Osteoblast (primary cell): Measurements from ENCODE around the gene BTBD7. TPM values are rescaled to one million over a fixed set of nuclear protein-coding genes. Genes with fewer than 3 reads are reported as not detected.

Experiments
- DNase-seq: peaks from one replicate; pipeline ENCODE4 v3.0.0; 2011; ENCODE audit warnings: low spot score, mixed read lengths; ENCODE audit not compliant: insufficient read length; ENCODE audit errors: missing footprints
- H2AFZ ChIP-seq: 2 replicates; pipeline ENCODE4 v1.6.0; 2011; ENCODE audit warnings: mild to moderate bottlenecking, low read length
- H3K27ac ChIP-seq: 2 replicates; pipeline ENCODE4 v1.5.1; 2011; ENCODE audit warnings: mild to moderate bottlenecking, low read depth, low read length, moderate library complexity
- H3K27me3 ChIP-seq: 2 replicates; pipeline ENCODE4 v1.6.0; 2012; ENCODE audit warnings: mild to moderate bottlenecking, control low read depth, inconsistent platforms, low read length, moderate library complexity; ENCODE audit not compliant: insufficient read depth
- H3K36me3 ChIP-seq: 2 replicates; pipeline ENCODE4 v1.5.1; 2011; ENCODE audit warnings: mild to moderate bottlenecking, low read length, control low read depth, moderate library complexity; ENCODE audit not compliant: insufficient read depth
- H3K4me1 ChIP-seq: 2 replicates; pipeline ENCODE4 v1.5.1; 2011; ENCODE audit warnings: mild to moderate bottlenecking, low read length, control low read depth, moderate library complexity; ENCODE audit not compliant: insufficient read depth
- H3K4me2 ChIP-seq: 2 replicates; pipeline ENCODE4 v1.6.0; 2011; ENCODE audit warnings: mild to moderate bottlenecking, low read length; ENCODE audit not compliant: insufficient read depth
- H3K4me3 ChIP-seq: fragments of 200-600 bp; sonication (generic); 3 replicates; pipeline ENCODE4 v1.5.1; 2012; ENCODE audit warnings: mild to moderate bottlenecking, low read length, inconsistent platforms; ENCODE audit not compliant: insufficient read depth
- H3K79me2 ChIP-seq: 2 replicates; pipeline ENCODE4 v1.6.0; 2012; ENCODE audit warnings: mild to moderate bottlenecking, low read length, control low read depth, inconsistent platforms; ENCODE audit not compliant: insufficient read depth
- H3K9me3 ChIP-seq: 2 replicates; pipeline ENCODE4 v1.5.1; 2011; ENCODE audit warnings: low read depth, low read length, control low read depth
- H4K20me1 ChIP-seq: 2 replicates; pipeline ENCODE4 v1.6.0; 2012; ENCODE audit warnings: mild to moderate bottlenecking, low read length, control low read depth; ENCODE audit not compliant: insufficient read depth
- total RNA-seq: library from RNA; depleted of rRNA; stranded (reverse); fragments of >200 nt; gene quantifications from 2 replicates; pipeline ENCODE4 v1.2.3, GENCODE V29; 2012
- TF ChIP-seq, protein P1 (sequence below): IDR thresholded peaks from 2 replicates; pipeline ENCODE4 v1.5.1; 2011; ENCODE audit warnings: mild to moderate bottlenecking, low read depth, low read length, moderate library complexity; ENCODE audit errors: extremely low read depth

Gene BTBD7
- total RNA-seq, 1 donor: 31.1 TPM

DNA sequence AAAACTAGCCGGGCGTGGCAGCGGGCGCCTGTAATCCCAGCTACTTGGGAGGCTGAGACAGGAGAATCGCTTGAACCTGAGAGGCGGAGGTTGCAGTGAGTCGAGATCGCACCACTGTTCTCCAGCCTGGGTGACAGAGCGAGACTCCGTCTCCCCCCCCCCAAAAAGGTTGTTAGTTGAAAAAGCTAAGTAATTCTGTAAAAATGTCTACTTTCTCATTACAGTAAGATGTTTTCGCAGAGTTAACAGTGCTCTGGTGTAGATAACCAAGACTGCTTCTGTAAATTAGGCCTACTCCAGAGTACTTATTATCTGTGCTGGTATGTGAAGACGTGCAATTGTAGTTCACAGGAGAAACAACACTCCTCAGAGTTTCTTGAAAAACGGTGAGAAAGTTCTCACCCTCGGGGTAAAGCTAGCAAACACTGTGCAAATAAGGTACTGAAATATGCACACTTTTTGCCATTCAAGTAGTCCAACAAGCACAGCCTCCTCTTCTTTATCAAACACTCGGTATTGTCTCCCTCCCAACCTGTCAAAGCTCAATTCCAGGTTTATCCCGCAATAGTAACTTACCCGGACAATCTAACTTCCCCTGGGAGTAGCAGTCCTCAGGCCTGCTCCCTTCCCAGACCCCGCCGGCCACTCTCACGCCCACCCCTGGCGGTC is 974 bp downstream of the BTBD7 start:
- H3K36me3 ChIP-seq: no peaks in the 10 kb centered on the region
- peaks cover 26% of the 10 kb centered on the region for H4K20me1 ChIP-seq
- H3K79me2 ChIP-seq: peaks cover 60% of the 10 kb centered on the region
- no peak for DNase-seq
- H3K4me3 ChIP-seq: peak overlapping the region; percentile 80
- peak overlapping the region; percentile 64 for H2AFZ ChIP-seq
- H3K4me2 ChIP-seq: peak overlapping the region; percentile 97
- H3K9me3 ChIP-seq: no peaks in the 10 kb centered on the region
- H3K27ac ChIP-seq: peak overlapping the region; percentile 94
- H3K4me1 ChIP-seq: peaks cover 9% of the 10 kb centered on the region
- TF ChIP-seq, protein P1, sequence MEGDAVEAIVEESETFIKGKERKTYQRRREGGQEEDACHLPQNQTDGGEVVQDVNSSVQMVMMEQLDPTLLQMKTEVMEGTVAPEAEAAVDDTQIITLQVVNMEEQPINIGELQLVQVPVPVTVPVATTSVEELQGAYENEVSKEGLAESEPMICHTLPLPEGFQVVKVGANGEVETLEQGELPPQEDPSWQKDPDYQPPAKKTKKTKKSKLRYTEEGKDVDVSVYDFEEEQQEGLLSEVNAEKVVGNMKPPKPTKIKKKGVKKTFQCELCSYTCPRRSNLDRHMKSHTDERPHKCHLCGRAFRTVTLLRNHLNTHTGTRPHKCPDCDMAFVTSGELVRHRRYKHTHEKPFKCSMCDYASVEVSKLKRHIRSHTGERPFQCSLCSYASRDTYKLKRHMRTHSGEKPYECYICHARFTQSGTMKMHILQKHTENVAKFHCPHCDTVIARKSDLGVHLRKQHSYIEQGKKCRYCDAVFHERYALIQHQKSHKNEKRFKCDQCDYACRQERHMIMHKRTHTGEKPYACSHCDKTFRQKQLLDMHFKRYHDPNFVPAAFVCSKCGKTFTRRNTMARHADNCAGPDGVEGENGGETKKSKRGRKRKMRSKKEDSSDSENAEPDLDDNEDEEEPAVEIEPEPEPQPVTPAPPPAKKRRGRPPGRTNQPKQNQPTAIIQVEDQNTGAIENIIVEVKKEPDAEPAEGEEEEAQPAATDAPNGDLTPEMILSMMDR: peak; percentile 10
- no peaks in the 10 kb centered on the region for H3K27me3 ChIP-seq

DNA sequence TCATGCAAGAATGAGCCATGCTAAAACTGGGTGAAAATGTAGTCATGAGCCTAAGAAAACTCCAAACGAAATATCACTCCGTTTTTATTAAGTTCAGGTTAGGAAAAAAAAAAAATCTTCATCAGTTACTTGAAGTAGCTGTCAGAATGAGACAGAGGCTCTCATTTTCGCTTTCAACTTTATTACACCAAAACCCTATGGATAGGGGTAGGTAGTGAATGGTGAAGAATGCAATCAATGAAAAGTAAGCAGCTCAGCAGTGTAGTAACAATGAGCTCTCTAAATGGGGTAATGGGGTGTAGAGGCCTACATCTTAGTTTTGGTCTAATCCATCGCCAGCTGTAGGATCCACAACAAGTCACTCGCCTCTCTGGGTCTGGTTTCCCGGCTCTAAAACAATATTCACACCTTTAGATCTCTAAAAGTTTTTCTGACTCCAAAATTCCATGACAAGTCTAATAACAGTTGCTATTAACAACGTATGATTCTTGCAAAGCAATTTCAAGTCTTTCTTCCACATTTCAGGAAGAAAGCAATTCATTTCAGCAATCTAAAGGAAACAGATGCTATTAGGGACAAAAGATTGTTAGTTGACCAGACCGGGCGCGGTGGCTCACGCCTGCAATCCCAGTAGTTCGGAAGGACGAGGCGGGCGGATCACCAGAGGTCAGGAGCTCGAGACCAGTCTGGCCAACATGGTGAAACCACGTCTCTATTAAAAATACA is 1.7 kb downstream of the BTBD7 start:
- H3K27ac ChIP-seq: peak overlapping the region; percentile 94
- H4K20me1 ChIP-seq: peaks cover 30% of the 10 kb centered on the region
- no peaks in the 10 kb centered on the region for H3K27me3 ChIP-seq
- no peaks in the 10 kb centered on the region for H3K9me3 ChIP-seq
- peaks cover 9% of the 10 kb centered on the region for H3K4me1 ChIP-seq
- peak overlapping the region; percentile 97 for H3K4me2 ChIP-seq
- no peaks in the 10 kb centered on the region for H3K36me3 ChIP-seq
- peak overlapping the region; percentile 80 for H3K4me3 ChIP-seq
- TF ChIP-seq, protein P1: no peak
- DNase-seq: no peak
- H3K79me2 ChIP-seq: peaks cover 67% of the 10 kb centered on the region
- H2AFZ ChIP-seq: no peak overlapping the region

DNA sequence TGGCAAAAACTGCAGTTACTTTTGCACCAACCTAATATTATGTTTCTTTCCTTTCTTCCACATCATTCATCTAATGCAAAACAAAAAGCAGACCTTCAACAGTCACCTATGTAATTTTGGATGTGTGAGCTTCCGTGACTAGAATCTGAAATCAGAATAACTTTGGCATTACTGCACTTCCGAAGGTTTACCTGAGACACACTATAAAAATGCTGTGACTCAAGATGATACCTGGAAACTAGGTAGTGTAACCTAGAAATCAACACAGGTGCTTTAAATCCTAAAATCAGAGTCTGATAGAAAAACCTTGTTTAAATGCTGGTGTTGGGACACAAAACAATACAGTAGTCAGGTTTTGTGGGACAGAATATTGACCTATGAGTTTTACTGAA is 2.2 kb downstream of the BTBD7 start:
- H3K9me3 ChIP-seq: no peaks in the 10 kb centered on the region
- TF ChIP-seq, protein P1: no peak
- no peaks in the 10 kb centered on the region for H3K36me3 ChIP-seq
- H2AFZ ChIP-seq: no peak overlapping the region
- H3K4me2 ChIP-seq: no peak overlapping the region
- H3K27me3 ChIP-seq: no peaks in the 10 kb centered on the region
- H4K20me1 ChIP-seq: peaks cover 33% of the 10 kb centered on the region
- H3K4me1 ChIP-seq: peaks cover 9% of the 10 kb centered on the region
- H3K79me2 ChIP-seq: peaks cover 73% of the 10 kb centered on the region
- H3K27ac ChIP-seq: no peak overlapping the region
- no peak for DNase-seq
- no peak overlapping the region for H3K4me3 ChIP-seq

DNA sequence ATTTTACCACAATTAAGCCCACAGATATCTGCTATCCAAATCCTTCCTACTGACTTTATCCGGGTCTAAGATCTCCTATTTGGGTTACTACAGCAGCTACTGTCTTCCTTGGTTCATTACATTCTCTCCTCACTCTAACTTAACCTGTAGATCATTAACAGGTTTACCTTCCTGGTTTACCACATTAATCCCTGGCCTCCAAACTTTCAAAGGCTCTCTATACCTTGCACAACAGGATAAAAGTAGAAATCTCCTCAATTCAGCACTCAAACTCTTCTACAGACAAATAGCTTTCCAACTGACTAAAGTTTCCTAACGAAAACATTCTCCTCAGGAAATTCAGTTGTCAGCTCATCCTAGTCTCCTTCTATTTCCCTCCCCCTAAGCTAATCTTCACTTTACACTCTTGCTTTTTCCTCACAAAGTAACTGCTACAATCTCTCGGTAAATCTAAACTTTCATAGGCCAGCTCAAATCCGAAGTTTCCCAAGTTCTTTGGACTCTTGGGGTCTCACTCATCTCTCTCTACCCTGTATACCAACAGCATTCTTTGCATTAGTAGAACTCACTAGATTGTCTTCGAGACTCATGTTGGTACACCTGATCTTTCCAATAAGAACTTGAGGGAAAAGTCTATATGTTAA is 2.7 kb downstream of the BTBD7 start:
- H4K20me1 ChIP-seq: peaks cover 37% of the 10 kb centered on the region
- TF ChIP-seq, protein P1: no peak
- no peaks in the 10 kb centered on the region for H3K9me3 ChIP-seq
- peaks cover 9% of the 10 kb centered on the region for H3K4me1 ChIP-seq
- no peak overlapping the region for H2AFZ ChIP-seq
- H3K4me2 ChIP-seq: peak overlapping the region; percentile 24
- H3K79me2 ChIP-seq: peaks cover 78% of the 10 kb centered on the region
- DNase-seq: no peak
- no peak overlapping the region for H3K4me3 ChIP-seq
- no peaks in the 10 kb centered on the region for H3K36me3 ChIP-seq
- no peak overlapping the region for H3K27ac ChIP-seq
- no peaks in the 10 kb centered on the region for H3K27me3 ChIP-seq
